ENCODE data around the gene TANC2. TPM values are rescaled to one million over a fixed set of nuclear protein-coding genes. Genes with fewer than 3 reads are reported as not detected.

Gene TANC2
- total and polyA plus RNA-seq, 10 donors, result 0.47 to 35.8 (median 19.0) TPM

DNA sequence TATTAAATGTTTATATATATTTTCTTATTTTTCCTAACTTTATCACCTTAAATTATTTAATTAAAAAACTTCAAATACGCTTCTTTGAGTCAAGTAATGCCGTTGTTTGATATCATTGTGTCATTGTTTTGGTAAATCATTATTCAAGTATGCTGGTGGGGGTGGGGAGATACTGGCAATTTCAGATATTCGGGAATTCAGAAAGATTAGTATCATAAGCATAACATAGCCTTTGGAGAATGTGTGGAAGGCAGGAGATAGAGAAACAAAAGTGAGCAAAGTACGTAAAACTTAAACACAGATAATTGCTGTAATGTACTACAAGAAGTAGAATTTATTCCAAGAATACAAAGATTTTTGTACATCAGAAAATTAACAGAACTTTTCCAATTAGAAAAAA, 49.8 kb downstream of the TANC2 start:
- intact Hi-C loops (cut with DNase I; ENCODE audit: low total_unique reads), result no loop called here
- WGBS, 5 donors, result 89 to 99% (median 94%) methylated on average over 4 of the region's 4 CpGs
- H3K9me3 ChIP-seq, result peaks cover 0 to 3% (median 0%) of the 10 kb centered on the region in 8 donors
- TF ChIP-seq POLR2A (IDR thresholded peaks at IDR 0.05) (no peak), POLR2AphosphoS5 (IDR thresholded peaks at IDR 0.05) (no peak)
- TF ChIP-seq, protein P1, sequence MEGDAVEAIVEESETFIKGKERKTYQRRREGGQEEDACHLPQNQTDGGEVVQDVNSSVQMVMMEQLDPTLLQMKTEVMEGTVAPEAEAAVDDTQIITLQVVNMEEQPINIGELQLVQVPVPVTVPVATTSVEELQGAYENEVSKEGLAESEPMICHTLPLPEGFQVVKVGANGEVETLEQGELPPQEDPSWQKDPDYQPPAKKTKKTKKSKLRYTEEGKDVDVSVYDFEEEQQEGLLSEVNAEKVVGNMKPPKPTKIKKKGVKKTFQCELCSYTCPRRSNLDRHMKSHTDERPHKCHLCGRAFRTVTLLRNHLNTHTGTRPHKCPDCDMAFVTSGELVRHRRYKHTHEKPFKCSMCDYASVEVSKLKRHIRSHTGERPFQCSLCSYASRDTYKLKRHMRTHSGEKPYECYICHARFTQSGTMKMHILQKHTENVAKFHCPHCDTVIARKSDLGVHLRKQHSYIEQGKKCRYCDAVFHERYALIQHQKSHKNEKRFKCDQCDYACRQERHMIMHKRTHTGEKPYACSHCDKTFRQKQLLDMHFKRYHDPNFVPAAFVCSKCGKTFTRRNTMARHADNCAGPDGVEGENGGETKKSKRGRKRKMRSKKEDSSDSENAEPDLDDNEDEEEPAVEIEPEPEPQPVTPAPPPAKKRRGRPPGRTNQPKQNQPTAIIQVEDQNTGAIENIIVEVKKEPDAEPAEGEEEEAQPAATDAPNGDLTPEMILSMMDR (IDR thresholded peaks at IDR 0.05 in 8 of 11, conservative IDR thresholded peaks at IDR 0.05 in 3 of 11), result no peak
- no peaks in the 10 kb centered on the region for H3K27me3 ChIP-seq (replicated peaks in 1 of 7)
- H3K36me3 ChIP-seq, result peaks cover 0 to 2% (median 0%) of the 10 kb centered on the region in 6 donors
- no peak overlapping the region for H3K4me3 ChIP-seq
- no peak for DNase-seq
- H3K27ac ChIP-seq, result no peak overlapping the region
- H3K4me1 ChIP-seq, result no peaks in the 10 kb centered on the region

Small RNA genes within 50 kb of the gene (microRNA-seq; reads per million reads assigned to microRNA genes)
- 0 reads per million in 3 donors for gene MIR633

Small RNA genes within 50 kb of the gene (small RNA-seq; reads per million reads assigned to genes)
- 0 reads per million in 4 donors for gene MIR633

Other genes with a start within 250 kb of the TANC2 start
- gene MARCHF10, start 157.9 kb upstream of the TANC2 start, total RNA-seq, result not detected
- under 1 TPM; 0.15 to 0.32 (median 0.26) TPM for gene MARCHF10, start 157.9 kb upstream of the TANC2 start, polyA plus RNA-seq

All from spleen (tissue), 11 donors.